Peyer's patch (tissue), 4 donors: ENCODE measurements around the gene GPSM1.

Experiments
- POLR2A ChIP-seq, 2 donors: fragments of 450-650 bp; IDR thresholded peaks; one replicate each; pipeline ENCODE4 v1.5.1; 2017; ENCODE audit warnings: antibody characterized with exemption in 2 of 2, mild to moderate bottlenecking in 2 of 2, moderate library complexity in 2 of 2
- TF ChIP-seq, protein P1 (sequence below), 6 experiments: fragments of 450-650 bp in 4 of 6; fragments of 200-600 bp in 2 of 6; sonication (generic) in 1 of 6; IDR thresholded peaks; one replicate each; pipeline ENCODE4 v1.5.1; 2017 to 2019; ENCODE audit warnings: antibody characterized with exemption in 6 of 6, mild to moderate bottlenecking in 3 of 6, moderate library complexity in 1 of 6

DNA sequence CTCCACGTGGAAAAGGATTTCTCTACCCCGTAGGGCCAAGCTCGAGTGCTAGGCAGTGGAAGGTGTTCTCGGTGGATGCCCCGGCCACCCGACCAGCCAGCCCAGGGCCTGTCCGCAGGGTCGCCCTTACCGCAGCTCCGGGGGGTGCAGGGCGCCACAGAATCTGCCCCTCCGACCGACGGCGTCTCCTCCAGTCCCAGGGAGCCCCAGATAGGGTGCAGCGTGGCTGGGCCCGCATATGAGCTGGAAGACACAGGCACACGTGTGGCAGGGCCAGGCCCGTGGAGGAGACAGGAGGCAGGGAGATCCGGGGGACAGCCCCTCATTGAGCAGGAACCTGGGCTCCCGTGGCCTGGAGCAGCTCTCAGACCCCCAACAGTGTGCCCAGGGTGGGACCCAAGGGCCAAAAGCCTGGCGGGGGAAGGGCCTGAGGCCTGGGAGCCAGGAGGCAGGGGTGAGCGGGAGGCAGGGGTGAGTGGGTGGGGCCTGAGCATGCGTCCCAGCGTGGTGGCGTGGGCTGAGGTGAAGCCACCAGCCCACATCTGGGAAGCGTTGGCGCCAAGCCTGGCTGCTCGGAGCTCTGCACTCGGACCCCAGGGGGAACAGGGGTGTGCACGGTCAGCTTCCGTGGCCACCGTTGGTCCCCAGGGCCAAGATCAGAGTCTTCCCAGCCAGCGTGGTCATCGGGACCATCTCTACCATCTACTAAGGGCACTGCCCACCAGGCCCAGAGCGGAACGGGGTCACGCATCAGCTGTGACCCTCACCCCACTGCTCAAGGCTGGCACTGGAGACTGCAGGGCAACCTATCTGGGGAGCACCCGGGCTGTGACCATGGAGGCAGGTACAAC lies 45.7 kb upstream of the GPSM1 start:
- TF ChIP-seq, protein P1, sequence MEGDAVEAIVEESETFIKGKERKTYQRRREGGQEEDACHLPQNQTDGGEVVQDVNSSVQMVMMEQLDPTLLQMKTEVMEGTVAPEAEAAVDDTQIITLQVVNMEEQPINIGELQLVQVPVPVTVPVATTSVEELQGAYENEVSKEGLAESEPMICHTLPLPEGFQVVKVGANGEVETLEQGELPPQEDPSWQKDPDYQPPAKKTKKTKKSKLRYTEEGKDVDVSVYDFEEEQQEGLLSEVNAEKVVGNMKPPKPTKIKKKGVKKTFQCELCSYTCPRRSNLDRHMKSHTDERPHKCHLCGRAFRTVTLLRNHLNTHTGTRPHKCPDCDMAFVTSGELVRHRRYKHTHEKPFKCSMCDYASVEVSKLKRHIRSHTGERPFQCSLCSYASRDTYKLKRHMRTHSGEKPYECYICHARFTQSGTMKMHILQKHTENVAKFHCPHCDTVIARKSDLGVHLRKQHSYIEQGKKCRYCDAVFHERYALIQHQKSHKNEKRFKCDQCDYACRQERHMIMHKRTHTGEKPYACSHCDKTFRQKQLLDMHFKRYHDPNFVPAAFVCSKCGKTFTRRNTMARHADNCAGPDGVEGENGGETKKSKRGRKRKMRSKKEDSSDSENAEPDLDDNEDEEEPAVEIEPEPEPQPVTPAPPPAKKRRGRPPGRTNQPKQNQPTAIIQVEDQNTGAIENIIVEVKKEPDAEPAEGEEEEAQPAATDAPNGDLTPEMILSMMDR (IDR thresholded peaks at IDR 0.05) = no peak
- no peak for TF ChIP-seq POLR2A (IDR thresholded peaks at IDR 0.05)
